SH-SY5Y (cell line): Measurements from ENCODE around the gene FBRSL1.

ENCODE experiments used
- GATA2 ChIP-seq: IDR thresholded peaks from 2 replicates; pipeline ENCODE4 v1.6.1; 2011; ENCODE audit warnings: mild to moderate bottlenecking, low read depth, low read length
- GATA3 ChIP-seq: IDR thresholded peaks from 2 replicates; pipeline ENCODE4 v1.6.1; 2011; ENCODE audit warnings: low read depth, mild to moderate bottlenecking, low read length, moderate library complexity

DNA sequence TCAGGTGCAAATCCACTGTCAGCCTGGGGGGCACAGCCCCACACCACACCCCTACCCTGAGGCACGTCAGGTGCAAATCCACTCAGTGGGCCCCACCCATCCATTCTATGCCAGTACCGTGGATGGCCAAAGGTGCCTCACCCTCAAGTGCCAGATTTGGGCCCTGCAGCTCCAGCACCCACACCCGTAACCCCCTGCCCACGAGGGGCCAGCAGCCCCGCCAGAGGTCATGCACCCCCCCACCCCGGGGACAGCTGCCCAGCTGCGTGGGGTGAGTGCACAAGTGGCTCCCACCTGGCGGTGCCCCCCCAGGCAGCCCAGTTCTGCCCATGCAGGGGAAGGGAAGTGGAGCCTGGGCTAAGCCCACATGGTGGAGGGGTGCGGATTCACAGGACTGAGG is 51.2 kb downstream of the FBRSL1 start:
- TF ChIP-seq GATA3: no peak
- TF ChIP-seq GATA2: no peak
